ENCODE measurements around the gene SCN5A. TPM values are rescaled to one million over a fixed set of nuclear protein-coding genes. Genes with fewer than 3 reads are reported as not detected.

The SCN5A gene
- total and polyA plus RNA-seq, 2 experiments from 2014 or later = 10.2 to 10.6 TPM

- Mint-ChIP-seq H3K27ac (no peak overlapping the region), H3K9me3 (no peaks in the 10 kb centered on the region), H3K27me3 (ENCODE audit: insufficient read depth, low read depth, poor library complexity) (peaks cover 1% of the 10 kb centered on the region), H3K4me3 (no peak overlapping the region), H3K36me3 (ENCODE audit: low read depth) (peaks cover 3% of the 10 kb centered on the region; the same call in 2 of the 3 replicates), H3K4me1 (peaks cover 11% of the 10 kb centered on the region; the same call in 2 of the 3 replicates)
- no peak for ATAC-seq
- Histone ChIP-seq H3K27ac (ENCODE audit: low read depth) (no peak overlapping the region), H3K4me1 (ENCODE audit: insufficient read depth) (no peaks in the 10 kb centered on the region), H3F3A (replicated peaks; ENCODE audit: low read depth) (no peaks in the 10 kb centered on the region), H3K4me2 (no peak overlapping the region), H3K4me3 (no peak overlapping the region), H3K79me2 (replicated peaks; ENCODE audit: insufficient read depth) (no peaks in the 10 kb centered on the region), H4K20me1 (replicated peaks; ENCODE audit: insufficient read depth) (no peaks in the 10 kb centered on the region), H2AFZ (no peak overlapping the region), H3K36me3 (ENCODE audit: insufficient read depth) (no peaks in the 10 kb centered on the region), H3K27me3 (ENCODE audit: insufficient read depth) (no peaks in the 10 kb centered on the region), H3K9me2 (ENCODE audit: insufficient read depth) (0 out of 2 replicates have a peak, but pooled peaks cover 2% of the 10 kb centered on the region)
- DNase-seq (ENCODE audit: low spot score) = no peak
- TF ChIP-seq POLR2AphosphoS5 (IDR thresholded peaks at IDR 0.05; ENCODE audit: low read depth) (no peak), CTCF (conservative IDR thresholded peaks at IDR 0.05; ENCODE audit: low read depth in 2 of 2) (no peak), REST (IDR thresholded peaks at IDR 0.05; ENCODE audit: unreplicated experiment) (no peak), ZNF114 (CRISPR knock-in tag; IDR thresholded peaks at IDR 0.05) (no peak), STAT1 (IDR thresholded peaks at IDR 0.05; ENCODE audit: unreplicated experiment) (no peak), EZH2phosphoT487 (IDR thresholded peaks at IDR 0.05; ENCODE audit: unreplicated experiment) (no peak), ZNF462 (CRISPR knock-in tag; IDR thresholded peaks at IDR 0.05) (no peak), ZNF331 (CRISPR knock-in tag; IDR thresholded peaks at IDR 0.05; ENCODE audit: low read depth) (no peak), NANOG (IDR thresholded peaks at IDR 0.05; ENCODE audit: borderline replicate concordance) (no peak), ETS1 (IDR thresholded peaks at IDR 0.05) (no peak), EZH2 (IDR thresholded peaks at IDR 0.05; ENCODE audit: low read depth, unreplicated experiment) (no peak), JUNB (IDR thresholded peaks at IDR 0.05; ENCODE audit: unreplicated experiment) (no peak), CREB1 (CRISPR knock-in tag; IDR thresholded peaks at IDR 0.05; ENCODE audit: low read depth) (no peak)
Measured at GRCh38 chr3:38616111-38616510, 33.4 kb downstream of the SCN5A start.
